MM.1S (cell line): ENCODE data around the gene WDR48.

Experiments
- DNase-seq: peaks from one replicate; pipeline ENCODE4 v3.0.0-alpha.2; 2015
- H2AFZ ChIP-seq: fragments of 300-600 bp; sonication (generic); 2 replicates; pipeline ENCODE4 v1.6.0; 2016; ENCODE audit warnings: antibody characterized with exemption, low read length
- H3F3A ChIP-seq: fragments of 300-600 bp; sonication (generic); 2 replicates; pipeline ENCODE4 v1.6.1; 2016; ENCODE audit warnings: mild to moderate bottlenecking, antibody characterized with exemption, low read length, moderate library complexity, mixed read lengths; ENCODE audit not compliant: insufficient read depth
- H3K27ac ChIP-seq: fragments of 300-600 bp; sonication (generic); 2 replicates; pipeline ENCODE4 v1.5.1; 2016; ENCODE audit warnings: mild to moderate bottlenecking, low read length
- H3K27me3 ChIP-seq: fragments of 300-600 bp; sonication (generic); replicated peaks from 2 replicates; pipeline ENCODE4 v1.6.0; 2016; ENCODE audit warnings: low read length; ENCODE audit not compliant: insufficient read depth
- H3K36me3 ChIP-seq: fragments of 300-600 bp; sonication (generic); replicated peaks from 2 replicates; pipeline ENCODE4 v1.6.1; 2016; ENCODE audit warnings: mild to moderate bottlenecking, low read length, mixed read lengths; ENCODE audit not compliant: insufficient read depth
- H3K4me1 ChIP-seq: fragments of 300-600 bp; sonication (generic); 2 replicates; pipeline ENCODE4 v1.6.1; 2016; ENCODE audit warnings: low read length, mixed read lengths
- H3K4me2 ChIP-seq: fragments of 300-600 bp; sonication (generic); 2 replicates; pipeline ENCODE4 v1.6.0; 2016; ENCODE audit warnings: low read depth, low read length
- H3K4me3 ChIP-seq: fragments of 300-600 bp; sonication (generic); 2 replicates; pipeline ENCODE4 v1.5.1; 2016; ENCODE audit warnings: low read length, mixed read lengths
- H3K79me2 ChIP-seq: fragments of 300-600 bp; sonication (generic); 2 replicates; pipeline ENCODE4 v1.6.1; 2016; ENCODE audit warnings: mixed run types, low read length, mixed read lengths
- H3K9ac ChIP-seq: fragments of 300-600 bp; sonication (generic); 2 replicates; pipeline ENCODE4 v1.6.1; 2016; ENCODE audit warnings: low read length, mixed read lengths
- H3K9me2 ChIP-seq: fragments of 300-600 bp; sonication (generic); replicated peaks from 2 replicates; pipeline ENCODE4 v1.6.1; 2016; ENCODE audit warnings: mild to moderate bottlenecking, low read length, mixed read lengths; ENCODE audit not compliant: insufficient read depth
- H3K9me3 ChIP-seq: fragments of 300-600 bp; sonication (generic); replicated peaks from 2 replicates; pipeline ENCODE4 v1.6.1; 2016; ENCODE audit warnings: mild to moderate bottlenecking, low read length, mixed read lengths; ENCODE audit not compliant: insufficient read depth
- H4K20me1 ChIP-seq: fragments of 300-600 bp; sonication (generic); 2 replicates; pipeline ENCODE4 v1.6.1; 2016; ENCODE audit warnings: mild to moderate bottlenecking, low read length, moderate library complexity, mixed read lengths; ENCODE audit not compliant: insufficient read depth
- EZH2 ChIP-seq: fragments of 300-600 bp; sonication (generic); optimal IDR thresholded peaks from 2 replicates; pipeline ENCODE3; 2017; ENCODE audit warnings: low read depth, mild to moderate bottlenecking, antibody characterized with exemption, low read length, mixed read lengths
- EZH2phosphoT487 ChIP-seq: fragments of 300-600 bp; sonication (generic); IDR thresholded peaks from 2 replicates; pipeline ENCODE4 v1.6.1; 2018; ENCODE audit warnings: antibody characterized with exemption, low read length
- TF ChIP-seq, protein P1 (sequence below): fragments of 300-600 bp; sonication (generic); IDR thresholded peaks from 2 replicates; pipeline ENCODE4 v1.5.1; 2016; ENCODE audit warnings: antibody characterized with exemption, low read length, mixed read lengths

Gene WDR48

DNA sequence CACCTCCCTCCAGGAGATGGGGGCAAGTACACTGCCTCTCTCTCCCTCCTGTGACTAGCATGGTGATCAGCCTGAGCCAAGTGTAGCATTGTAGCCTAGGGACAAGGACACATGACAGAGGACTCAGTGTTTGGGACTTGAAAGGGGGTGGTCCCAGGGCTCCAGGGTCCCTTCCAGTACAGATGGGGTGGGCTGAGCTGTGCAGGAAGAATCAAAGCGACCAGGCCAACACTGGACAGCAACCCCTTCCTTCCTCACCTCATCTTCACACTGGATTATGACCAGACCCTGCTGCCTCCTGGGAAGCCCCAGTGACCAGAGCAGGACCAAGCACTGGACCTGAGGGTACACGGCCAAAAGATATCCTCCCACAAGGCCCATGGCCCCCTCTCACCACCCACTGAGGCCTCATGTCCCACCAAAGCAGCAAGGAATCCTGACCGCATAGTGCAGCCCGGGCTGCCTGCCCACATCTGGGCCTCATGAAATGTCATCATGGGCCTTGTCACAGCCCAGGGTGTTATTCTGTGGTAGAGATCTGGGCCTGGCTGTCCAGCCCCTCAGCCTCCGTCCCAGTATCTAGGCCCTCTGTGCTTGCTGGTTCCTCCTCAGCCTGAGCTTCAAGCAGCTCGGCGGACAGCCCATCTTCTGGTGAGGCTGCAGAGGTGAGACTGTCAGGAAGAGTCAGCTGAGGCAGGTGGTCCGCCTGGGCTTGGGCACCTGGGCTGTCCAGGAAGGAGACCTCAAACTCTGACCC lies 46.1 kb downstream of the WDR48 start:
- H3K27ac ChIP-seq, result no peak overlapping the region
- H3K4me1 ChIP-seq, result no peaks in the 10 kb centered on the region
- H3K36me3 ChIP-seq, result no peaks in the 10 kb centered on the region
- H4K20me1 ChIP-seq, result no peaks in the 10 kb centered on the region
- no peaks in the 10 kb centered on the region for H3K9me2 ChIP-seq
- DNase-seq, result no peak
- no peak overlapping the region for H3K4me2 ChIP-seq
- H3K9me3 ChIP-seq, result no peaks in the 10 kb centered on the region
- H3F3A ChIP-seq, result no peaks in the 10 kb centered on the region
- TF ChIP-seq EZH2, result no peak
- TF ChIP-seq, protein P1, sequence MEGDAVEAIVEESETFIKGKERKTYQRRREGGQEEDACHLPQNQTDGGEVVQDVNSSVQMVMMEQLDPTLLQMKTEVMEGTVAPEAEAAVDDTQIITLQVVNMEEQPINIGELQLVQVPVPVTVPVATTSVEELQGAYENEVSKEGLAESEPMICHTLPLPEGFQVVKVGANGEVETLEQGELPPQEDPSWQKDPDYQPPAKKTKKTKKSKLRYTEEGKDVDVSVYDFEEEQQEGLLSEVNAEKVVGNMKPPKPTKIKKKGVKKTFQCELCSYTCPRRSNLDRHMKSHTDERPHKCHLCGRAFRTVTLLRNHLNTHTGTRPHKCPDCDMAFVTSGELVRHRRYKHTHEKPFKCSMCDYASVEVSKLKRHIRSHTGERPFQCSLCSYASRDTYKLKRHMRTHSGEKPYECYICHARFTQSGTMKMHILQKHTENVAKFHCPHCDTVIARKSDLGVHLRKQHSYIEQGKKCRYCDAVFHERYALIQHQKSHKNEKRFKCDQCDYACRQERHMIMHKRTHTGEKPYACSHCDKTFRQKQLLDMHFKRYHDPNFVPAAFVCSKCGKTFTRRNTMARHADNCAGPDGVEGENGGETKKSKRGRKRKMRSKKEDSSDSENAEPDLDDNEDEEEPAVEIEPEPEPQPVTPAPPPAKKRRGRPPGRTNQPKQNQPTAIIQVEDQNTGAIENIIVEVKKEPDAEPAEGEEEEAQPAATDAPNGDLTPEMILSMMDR, result no peak
- no peak for TF ChIP-seq EZH2phosphoT487
- no peaks in the 10 kb centered on the region for H3K27me3 ChIP-seq
- no peak overlapping the region for H3K4me3 ChIP-seq
- no peak overlapping the region for H2AFZ ChIP-seq
- 0 out of 2 replicates have a peak, but pooled peaks cover 9% of the 10 kb centered on the region for H3K79me2 ChIP-seq
- no peak overlapping the region for H3K9ac ChIP-seq

DNA sequence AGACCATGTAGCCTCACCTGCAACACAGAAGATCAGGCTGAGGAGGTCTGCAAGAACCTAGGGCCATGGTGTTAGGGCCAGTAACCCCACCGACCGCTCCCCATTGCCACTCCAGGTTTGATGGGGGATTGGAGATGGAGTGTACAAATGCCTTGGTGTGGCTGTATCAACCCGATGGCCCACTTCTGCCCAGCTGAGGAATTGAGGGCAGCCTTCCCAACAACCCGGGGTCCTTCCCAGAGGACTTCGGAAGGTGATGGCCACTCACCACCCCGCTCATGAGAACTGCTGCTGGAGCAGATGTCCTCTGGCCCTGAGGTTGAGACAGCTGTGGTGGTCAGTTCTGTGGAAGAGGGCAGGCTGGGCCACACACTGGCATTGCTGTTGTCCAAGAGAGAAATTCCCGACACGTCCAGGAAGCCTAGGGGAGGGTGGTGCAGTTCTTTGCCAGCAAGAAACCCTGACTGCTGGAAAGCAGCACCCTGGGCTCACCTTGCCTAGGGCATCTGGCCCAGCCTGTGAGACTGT lies 46.7 kb downstream of the WDR48 start:
- Histone ChIP-seq H3F3A (no peaks in the 10 kb centered on the region), H4K20me1 (no peaks in the 10 kb centered on the region), H3K9me2 (no peaks in the 10 kb centered on the region), H3K9me3 (no peaks in the 10 kb centered on the region), H3K36me3 (no peaks in the 10 kb centered on the region), H3K27me3 (no peaks in the 10 kb centered on the region), H3K4me1 (no peaks in the 10 kb centered on the region), H3K27ac (no peak overlapping the region), H3K79me2 (peaks cover 14% of the 10 kb centered on the region), H3K9ac (no peak overlapping the region), H3K4me3 (no peak overlapping the region), H3K4me2 (no peak overlapping the region), H2AFZ (no peak overlapping the region)
- TF ChIP-seq EZH2, result no peak
- no peak for DNase-seq

DNA sequence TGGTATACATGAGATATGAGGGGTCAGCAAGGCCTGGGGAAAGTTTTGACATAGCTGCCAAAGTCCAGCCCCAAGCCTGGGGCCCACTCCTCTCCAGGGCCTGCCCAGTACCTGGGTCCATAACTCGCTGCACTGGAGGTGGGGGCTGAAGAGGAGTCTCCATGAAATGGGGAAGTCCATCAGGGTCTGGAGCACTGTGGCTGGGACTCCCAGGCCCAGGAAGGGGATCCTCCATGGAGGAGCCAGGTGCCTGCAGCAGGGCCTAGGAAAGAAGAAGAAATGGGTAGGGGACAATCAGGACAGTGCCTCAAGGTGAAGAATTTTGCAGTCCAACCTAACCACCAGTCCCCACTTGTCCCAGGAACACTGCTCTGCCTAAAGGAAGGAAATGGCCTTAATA lies 47.4 kb downstream of the WDR48 start:
- no peaks in the 10 kb centered on the region for H3F3A ChIP-seq
- no peak for DNase-seq
- H3K27me3 ChIP-seq, result no peaks in the 10 kb centered on the region
- no peak overlapping the region for H2AFZ ChIP-seq
- H3K9me2 ChIP-seq, result no peaks in the 10 kb centered on the region
- H3K9ac ChIP-seq, result no peak overlapping the region
- no peaks in the 10 kb centered on the region for H3K9me3 ChIP-seq
- no peaks in the 10 kb centered on the region for H3K36me3 ChIP-seq
- H3K4me2 ChIP-seq, result no peak overlapping the region
- H3K4me3 ChIP-seq, result no peak overlapping the region
- TF ChIP-seq, protein P1, result no peak
- TF ChIP-seq EZH2 (no peak), EZH2phosphoT487 (no peak)
- H3K4me1 ChIP-seq, result no peaks in the 10 kb centered on the region
- H4K20me1 ChIP-seq, result no peaks in the 10 kb centered on the region
- H3K27ac ChIP-seq, result no peak overlapping the region
- H3K79me2 ChIP-seq, result peaks cover 21% of the 10 kb centered on the region
